Measurements from ENCODE around the gene TMCC3. TPM values are rescaled to one million over a fixed set of nuclear protein-coding genes. Genes with fewer than 3 reads are reported as not detected.
A peak's percentile ranks its signal among the peaks of the same experiment; 100 is the strongest.
"Not testable (repeated sequence)": the region's sequence is repeated elsewhere in the genome, so short reads cannot be mapped to it uniquely, and the experiment has no call there.

TMCC3 gene
- total RNA-seq, 1 experiment from 2014 or later, result 0.10 TPM

DNA sequence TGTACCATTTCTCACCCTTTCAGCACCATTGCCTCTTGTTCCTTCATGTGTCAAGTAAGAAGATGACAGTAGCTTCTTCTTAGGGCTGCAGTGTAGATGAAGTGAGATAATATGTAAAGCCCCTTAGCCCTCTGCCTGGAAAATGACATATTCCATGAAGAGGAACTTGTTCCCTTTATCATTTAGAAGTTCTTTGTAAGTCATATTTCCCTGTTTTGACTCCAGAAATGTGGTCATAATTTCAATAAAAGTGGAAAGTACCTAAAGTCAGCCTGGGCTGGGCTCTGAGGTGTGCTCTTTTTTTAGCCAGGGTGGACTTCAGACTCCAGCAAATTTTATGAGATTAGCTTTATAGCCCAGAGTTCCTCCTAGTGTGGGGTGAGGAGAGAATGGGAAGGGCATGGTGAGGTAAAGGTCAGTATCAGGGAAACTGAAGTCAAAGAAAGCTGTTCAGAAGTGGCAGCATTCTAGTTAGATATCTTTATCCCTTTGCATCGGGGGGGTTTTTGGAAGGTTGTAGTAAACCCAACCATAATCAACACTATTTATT is 92.5 kb downstream of the TMCC3 start:
- in situ Hi-C loops (cut with HindIII; ENCODE audit: low pct_unique_long_range_greater_than_20kb, low sequenced_read_pairs), result no loop called here
- DNase-seq (ENCODE audit: low read depth), result no peak

DNA sequence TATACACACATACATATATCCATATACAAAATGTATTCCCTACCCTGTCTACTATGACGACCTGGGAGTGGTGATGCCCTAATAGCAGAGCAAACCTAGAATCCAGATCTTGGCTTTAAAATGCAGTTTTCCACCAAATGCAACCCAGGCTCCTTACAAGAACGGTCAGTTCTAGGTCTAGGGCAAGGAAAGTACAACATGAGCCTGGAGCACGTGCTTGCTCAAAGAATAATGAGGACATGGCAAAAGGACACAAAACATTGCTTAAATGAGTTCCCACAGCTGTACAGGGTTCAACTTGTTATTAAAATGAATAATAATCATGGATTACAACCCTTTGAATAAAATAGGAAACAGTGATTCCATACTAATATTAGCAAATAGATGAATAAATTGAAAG is 94.7 kb downstream of the TMCC3 start:
- in situ Hi-C loops (cut with HindIII; ENCODE audit: low pct_unique_long_range_greater_than_20kb, low sequenced_read_pairs), result no loop called here
- DNase-seq (ENCODE audit: low read depth), result no peak

DNA sequence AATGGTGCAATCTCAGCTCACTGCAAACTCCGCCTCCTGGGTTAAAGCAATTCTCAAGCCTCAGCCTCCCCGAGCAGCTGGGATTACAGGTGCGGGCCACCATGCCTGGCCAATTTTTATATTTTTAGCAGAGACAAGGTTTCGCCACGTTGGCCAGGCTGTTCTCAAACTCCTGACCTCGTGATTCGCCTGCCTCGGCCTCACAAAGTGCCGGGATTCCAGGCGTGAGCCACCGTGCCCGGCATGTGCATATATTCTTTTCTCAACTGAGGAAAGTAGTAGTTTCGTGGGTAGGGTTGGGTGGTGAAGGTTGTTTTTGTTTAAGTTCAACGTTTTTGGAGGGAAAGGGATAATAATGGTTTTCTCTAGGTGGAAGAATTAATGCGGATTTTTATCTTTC is 96.5 kb downstream of the TMCC3 start:
- in situ Hi-C loops (cut with HindIII; ENCODE audit: low pct_unique_long_range_greater_than_20kb, low sequenced_read_pairs), result no loop called here
- no peak for DNase-seq (ENCODE audit: low read depth)

DNA sequence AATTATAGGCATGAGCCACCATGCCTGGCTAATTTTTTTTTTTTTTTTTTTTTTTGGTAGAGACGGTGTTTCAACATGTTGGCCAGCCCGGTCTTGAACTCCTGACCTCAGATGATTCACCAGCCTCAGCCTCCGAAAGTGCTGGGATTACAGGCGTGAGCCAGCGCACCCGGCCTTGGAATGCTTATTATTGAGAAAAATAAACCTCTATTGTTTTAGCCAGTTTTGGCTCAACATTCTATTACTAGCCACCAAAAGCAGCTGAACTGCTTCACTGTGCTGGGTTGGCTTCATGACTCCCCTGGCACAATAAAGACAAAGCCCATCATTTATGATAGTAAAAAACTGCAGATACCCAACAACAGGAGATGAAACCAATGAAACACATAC is 97.2 kb downstream of the TMCC3 start:
- DNase-seq (ENCODE audit: low read depth), result peak; percentile 49
- in situ Hi-C loops (cut with HindIII; ENCODE audit: low pct_unique_long_range_greater_than_20kb, low sequenced_read_pairs), result no loop called here

DNA sequence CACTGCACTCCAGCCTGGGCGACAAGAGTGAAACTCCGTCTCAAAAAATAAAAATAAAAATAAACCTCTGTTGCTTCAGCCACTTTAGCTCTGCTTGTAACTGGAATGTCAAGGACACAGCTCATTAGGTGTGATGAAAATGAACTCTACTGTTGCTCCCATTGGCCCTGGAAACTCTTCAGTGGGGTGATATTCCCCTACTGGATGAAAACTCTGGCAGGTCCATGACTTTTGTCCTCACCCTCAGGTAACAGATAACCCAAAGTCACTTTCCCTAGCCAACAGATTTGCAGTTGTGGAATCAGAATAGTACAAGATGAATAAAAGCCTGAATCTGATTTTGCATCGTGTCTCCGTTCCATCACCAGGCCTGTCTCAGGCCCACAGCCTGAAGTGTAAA is 98.5 kb downstream of the TMCC3 start:
- no peak for DNase-seq (ENCODE audit: low read depth)
- in situ Hi-C loops (cut with HindIII; ENCODE audit: low pct_unique_long_range_greater_than_20kb, low sequenced_read_pairs), result no loop called here

DNA sequence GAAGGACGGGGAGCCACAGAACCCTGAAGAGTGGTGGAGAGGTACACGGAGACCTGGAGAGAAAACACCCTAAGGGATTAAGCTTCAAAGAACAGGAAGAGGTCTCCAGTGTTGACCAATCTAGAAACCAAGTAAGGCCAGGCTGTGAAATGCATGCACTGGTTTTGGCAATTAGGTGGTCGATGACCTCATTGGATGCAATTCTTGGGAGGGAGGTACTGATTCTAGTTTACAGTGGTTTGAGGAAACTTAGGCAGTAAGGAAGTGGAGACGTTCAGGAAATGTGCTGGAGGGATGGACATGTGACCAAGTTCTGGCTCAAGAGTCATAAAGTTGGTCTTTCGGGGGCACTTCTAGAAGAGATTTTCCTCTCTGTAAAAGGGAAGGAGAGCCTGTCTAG is 99.4 kb downstream of the TMCC3 start:
- no peak for DNase-seq (ENCODE audit: low read depth)
- in situ Hi-C loops (cut with HindIII; ENCODE audit: low pct_unique_long_range_greater_than_20kb, low sequenced_read_pairs), result no loop called here

DNA sequence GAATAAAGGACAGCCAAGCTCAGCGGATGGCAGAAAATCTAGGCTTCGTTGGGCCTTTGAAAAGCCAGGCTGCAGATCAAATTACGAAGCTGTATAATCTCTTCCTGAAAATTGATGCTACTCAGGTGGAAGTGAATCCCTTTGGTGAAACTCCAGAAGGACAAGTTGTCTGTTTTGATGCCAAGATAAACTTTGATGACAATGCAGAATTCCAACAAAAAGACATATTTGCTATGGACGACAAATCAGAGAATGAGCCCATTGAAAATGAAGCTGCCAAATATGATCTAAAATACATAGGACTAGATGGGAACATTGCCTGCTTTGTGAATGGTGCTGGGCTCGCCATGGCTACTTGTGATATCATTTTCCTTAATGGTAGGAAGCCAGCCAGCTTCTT is 101.5 kb downstream of the TMCC3 start:
- in situ Hi-C loops (cut with HindIII; ENCODE audit: low pct_unique_long_range_greater_than_20kb, low sequenced_read_pairs); DNase-seq (ENCODE audit: low read depth): not testable (repeated sequence)

DNA sequence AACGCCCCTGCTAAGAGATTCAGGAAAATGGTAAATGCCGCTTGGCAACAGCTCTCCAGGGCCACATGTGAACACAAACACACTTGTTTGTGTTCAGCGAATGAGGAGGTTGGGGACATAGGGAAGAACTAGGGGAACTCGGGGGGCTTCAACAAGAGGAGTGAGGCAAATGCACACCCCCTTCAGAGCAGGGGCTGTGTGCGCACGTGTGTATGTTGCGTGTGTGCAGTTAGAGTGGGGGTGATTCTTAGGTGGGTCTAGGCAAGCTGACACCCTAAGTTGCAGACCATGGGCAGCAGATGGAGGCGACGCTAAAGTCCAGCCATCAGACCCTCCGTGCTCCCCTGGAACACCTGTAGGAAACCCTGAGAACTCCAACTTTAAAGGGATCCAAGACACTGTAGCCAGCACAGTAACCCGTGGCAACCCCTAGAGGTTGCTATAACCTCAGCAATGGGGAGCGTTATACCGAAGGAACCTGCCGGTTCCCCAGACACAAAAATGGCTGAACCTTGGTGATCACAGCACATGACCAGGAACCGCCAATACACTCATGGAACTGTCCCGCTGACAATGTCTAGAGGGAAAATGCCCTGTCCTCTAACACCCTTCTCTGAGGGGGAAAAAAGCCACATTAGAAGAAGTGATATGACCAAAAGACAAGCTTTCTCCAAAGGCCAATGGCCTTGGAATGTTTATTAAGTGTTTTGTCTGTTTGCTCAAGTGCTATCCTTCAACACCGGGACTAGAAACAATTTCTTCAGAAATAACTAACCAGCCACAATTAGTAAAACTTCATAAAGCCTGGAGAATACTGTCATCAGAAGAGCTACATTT is 104.2 kb downstream of the TMCC3 start:
- in situ Hi-C loops (cut with HindIII; ENCODE audit: low pct_unique_long_range_greater_than_20kb, low sequenced_read_pairs), result no loop called here
- no peak for DNase-seq (ENCODE audit: low read depth)

DNA sequence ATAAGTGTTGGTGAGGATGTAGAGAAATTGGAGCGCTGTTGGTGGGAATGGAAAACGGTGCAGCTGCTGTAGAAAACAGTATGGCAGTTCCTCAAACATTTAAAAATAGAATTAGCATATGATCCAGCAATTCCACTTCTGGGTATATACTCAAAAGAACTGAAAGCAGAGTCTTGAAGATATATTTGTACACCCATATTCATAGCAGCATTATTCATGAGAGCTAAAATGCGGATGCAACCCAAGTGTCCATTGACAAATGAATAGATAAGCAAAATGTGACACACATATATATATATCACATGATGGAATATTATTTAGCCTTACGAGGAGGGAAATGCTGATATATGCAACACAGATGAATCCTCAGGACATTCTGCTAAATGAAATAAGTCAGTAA is 106.0 kb downstream of the TMCC3 start:
- no peak for DNase-seq (ENCODE audit: low read depth)
- in situ Hi-C loops (cut with HindIII; ENCODE audit: low pct_unique_long_range_greater_than_20kb, low sequenced_read_pairs), result no loop called here

DNA sequence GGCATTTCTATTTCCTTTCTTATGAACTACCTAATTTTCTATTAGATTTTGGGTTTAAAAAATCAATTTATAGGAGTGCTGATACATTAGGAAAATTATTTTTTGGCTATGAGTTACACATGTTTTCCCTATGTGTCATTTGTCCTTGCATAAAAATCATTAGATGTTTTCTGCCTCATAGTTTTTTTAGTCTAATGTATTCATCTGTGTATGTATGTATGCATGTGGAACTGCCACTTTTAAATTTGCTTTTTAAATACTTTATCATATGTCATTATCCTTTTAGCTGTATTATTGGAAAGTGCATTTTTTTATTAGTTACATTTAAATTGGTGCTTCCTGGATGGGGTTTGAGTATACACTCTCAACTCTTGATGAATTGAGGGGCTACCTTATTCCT is 112.0 kb downstream of the TMCC3 start:
- in situ Hi-C loops (cut with HindIII; ENCODE audit: low pct_unique_long_range_greater_than_20kb, low sequenced_read_pairs), result no loop called here

DNA sequence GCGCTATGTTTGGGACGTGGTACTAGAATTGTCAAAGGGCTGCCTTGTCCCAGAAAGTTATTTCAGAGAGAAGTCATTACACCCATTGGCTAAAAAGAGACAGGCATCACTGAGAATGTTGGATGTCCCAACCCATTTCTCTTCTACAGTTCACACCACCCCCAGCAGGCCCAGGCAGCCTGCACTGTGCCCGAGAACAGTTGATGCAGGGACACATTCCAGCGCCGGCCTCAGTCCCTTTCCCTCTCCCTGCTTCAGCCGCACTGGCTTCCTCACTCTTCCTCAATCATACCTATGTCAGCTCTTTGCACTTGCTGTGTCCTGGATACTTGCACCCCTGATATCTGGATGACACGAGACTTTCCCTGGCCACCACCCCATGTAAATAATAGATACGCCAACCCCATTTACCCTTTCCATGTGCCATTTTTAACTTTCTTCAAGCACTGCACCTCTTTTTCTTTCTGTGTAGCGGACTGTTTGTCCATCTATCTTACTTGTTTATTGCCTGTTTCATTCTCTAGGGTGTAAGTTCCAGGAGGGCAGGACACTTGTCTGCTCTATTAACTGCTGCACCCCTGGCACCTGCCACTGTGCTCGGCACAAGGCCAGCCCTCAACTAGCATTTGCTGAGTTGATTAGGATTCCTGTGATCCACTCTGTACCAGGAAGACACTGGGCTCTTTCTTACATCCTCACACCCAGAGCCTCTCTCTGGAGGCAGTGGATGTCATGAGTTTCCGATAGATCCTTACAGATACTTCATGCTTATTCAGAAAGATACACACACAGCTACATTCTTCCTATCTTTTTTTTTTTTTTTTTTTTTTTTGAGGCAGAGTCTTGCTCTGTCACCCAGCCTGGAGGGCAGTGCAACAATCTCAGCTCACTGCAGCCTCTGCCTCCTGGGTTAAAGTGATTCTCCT is 114.1 kb downstream of the TMCC3 start:
- in situ Hi-C loops (cut with HindIII; ENCODE audit: low pct_unique_long_range_greater_than_20kb, low sequenced_read_pairs), result no loop called here
- no peak for DNase-seq (ENCODE audit: low read depth)

More for the DNA sequence above, 112.0 kb downstream of the TMCC3 start:
- no peak for DNase-seq (ENCODE audit: low read depth)

DNA sequence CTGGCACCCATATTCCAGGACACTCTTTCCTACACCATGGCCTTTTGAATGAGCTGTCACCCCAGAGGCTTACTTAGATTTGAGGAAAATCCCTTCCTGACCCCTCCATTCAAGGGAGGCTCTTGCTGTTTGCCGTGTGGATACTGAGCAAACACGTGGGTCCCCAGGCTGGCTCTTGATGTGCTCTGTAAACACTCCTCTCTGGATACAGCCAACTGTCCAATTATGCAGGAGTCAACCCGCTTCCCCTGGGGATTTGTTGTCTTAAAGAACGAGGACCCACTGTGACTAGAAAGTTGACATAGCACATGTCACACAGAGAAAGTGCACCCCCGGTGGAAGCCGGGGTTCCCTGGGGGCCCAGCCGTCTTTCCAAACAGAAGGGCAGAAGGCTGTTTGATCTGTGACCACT is 114.8 kb downstream of the TMCC3 start:
- in situ Hi-C loops (cut with HindIII; ENCODE audit: low pct_unique_long_range_greater_than_20kb, low sequenced_read_pairs), result no loop called here

DNA sequence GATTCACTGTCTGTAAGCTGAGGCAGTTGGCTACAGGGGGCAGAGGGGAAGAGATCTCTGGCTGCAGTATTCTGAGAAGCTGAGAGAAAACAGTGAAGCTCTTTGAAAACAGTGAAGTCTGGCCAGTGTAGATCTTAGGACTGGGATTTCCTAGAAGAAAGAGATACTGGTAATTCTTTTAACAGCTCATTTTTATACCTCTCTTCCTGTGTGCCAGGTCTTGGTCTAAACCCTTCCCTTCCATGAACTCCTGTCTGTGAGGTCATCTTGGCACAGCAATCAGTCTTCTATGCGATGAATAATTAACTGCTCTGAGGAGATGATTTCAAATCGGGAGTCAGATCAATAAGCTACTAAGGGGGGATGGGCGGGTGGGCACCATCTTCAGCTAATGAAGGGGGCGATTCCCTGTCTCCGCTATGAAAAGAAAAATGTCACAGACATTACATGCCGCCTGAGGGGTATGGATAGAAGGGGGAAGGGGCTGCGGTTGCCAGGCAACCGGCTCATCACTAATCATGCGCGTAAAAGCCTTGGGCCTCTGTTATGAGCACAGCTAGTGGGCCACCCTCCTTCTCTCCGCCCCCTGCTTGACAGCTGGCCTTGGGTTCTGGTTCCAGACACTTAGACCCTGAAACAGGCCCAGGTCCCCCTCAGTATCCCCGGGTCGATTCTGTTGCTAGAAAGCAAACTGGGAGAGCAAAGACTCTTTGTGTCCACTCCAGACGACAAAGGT is 115.4 kb downstream of the TMCC3 start:
- DNase-seq (ENCODE audit: low read depth), result no peak
- in situ Hi-C loops (cut with HindIII; ENCODE audit: low pct_unique_long_range_greater_than_20kb, low sequenced_read_pairs), result no loop called here

More for the DNA sequence above, 114.8 kb downstream of the TMCC3 start:
- no peak for DNase-seq (ENCODE audit: low read depth)

DNA sequence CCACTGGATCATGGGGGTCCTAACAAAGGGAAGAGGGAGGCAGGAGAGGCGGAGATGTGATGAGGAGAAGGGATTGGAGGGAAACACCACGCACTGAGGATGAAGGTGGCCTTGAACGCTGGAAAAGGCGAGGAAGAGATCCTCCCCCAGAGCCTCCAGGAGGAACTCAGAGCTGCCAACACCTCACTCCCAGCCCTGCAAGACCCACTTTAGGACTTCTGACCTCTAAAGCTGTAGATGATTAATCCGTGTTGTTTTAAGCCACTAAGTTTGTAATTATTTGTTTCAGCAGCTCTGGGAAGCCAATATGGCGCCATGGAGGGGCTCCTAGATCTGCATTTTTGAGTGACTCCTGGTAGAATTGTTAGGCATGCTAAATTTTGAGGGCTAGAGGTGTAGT is 116.1 kb downstream of the TMCC3 start:
- in situ Hi-C loops (cut with HindIII; ENCODE audit: low pct_unique_long_range_greater_than_20kb, low sequenced_read_pairs), result no loop called here
- DNase-seq (ENCODE audit: low read depth), result no peak

DNA sequence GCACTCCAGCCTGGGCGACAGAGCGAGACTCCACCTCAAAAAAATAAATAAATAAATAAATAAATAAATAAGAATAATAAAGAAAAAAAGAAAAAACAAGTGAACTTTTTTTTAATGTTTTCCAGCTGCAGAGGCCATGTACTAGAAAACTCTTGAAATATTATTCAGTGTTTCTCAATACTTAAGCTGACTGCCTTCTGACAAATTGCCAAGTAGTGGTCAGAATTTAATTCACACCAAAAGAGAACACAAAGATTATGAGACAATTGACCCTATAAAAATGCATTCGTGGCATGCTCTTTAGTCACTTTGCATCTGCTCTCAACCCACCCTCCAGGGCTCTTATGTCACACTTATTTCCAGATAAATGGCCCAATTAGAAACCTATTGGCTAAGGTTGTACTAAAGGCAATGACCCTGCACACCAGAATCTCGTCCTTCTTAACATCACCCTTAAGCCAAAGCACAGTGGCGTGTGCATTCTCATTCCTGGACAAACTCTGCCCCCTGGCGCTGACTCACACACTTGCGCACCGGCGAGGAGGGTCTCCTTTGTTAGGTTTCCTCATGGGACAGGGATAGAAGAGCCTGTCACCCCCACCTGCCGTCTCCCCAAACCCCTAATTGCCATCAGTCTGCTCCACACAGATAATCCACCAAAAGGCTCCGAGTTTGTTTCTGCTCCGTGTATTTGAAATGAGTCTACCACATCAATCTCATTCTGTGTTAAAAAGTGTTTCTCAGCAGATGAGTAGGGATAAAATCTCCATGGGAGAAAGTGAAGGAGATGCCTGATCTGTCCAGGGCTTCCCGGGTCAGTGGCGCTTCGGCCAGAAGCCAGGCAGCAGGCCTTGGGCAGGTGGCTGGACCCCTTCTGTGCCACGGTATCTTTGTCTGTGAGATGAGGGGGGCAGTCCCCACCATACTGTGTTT is 117.6 kb downstream of the TMCC3 start:
- DNase-seq (ENCODE audit: low read depth), result no peak
- in situ Hi-C loops (cut with HindIII; ENCODE audit: low pct_unique_long_range_greater_than_20kb, low sequenced_read_pairs), result no loop called here

DNA sequence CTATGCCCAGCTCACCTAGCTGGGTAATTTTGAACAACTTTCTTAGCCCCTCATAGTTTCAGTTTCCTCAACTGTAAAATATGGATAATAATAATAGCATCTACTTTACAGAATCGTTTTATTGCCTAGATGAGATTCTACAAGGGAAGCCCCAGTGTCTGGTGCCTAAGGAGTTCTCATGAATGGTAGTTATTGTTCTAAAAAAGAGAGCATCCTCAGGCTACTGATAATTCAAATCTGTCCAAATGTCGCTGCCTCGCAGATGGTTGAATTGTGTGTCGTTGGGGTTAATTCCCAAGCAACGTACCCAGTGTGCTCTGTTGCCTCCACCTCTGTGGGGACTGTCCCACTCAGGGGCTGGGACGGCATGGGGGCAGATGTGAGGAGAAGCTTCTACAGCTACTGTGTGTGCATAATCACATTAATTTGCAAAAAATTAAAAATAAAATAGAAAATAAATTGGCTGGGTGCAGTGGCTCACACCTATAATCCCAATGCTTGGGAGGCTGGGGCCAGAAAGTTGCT is 119.1 kb downstream of the TMCC3 start:
- DNase-seq (ENCODE audit: low read depth), result no peak
- in situ Hi-C loops (cut with HindIII; ENCODE audit: low pct_unique_long_range_greater_than_20kb, low sequenced_read_pairs), result no loop called here

DNA sequence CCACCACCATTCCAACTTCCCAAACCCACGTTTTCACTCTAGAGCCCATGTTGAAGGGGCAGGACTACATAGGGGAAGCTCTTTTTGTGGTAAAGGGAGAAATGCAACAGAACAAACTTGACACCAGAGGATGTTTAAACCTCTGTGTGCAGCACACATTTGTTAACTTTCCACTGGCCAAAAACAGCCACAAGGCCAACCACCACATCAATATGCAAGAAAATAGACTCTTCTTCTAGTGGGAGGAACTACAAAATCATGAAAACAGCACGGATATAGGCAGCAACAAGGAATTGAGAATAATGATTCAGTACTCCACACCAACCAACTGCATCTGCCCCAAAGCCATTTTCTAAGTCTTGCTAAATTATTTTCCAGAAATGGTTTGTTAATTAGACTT is 124.4 kb downstream of the TMCC3 start:
- in situ Hi-C loops (cut with HindIII; ENCODE audit: low pct_unique_long_range_greater_than_20kb, low sequenced_read_pairs), result no loop called here
- no peak for DNase-seq (ENCODE audit: low read depth)

Data from Caki2 (cell line).